Panc1 (cell line): ENCODE measurements around the gene KRT7. TPM values are rescaled to one million over a fixed set of nuclear protein-coding genes. Genes with fewer than 3 reads are reported as not detected.

Experiments
- ATAC-seq: fragments of 200-7000 bp; cut with Tn5 transposase; 2 replicates; pipeline ENCODE4 v1.9.1; 2020; ENCODE audit warnings: mild to moderate bottlenecking, moderate library complexity
- BruUV-seq: library from RNA; stranded (reverse); fragments of 400-500 nt; replicated peaks from 2 replicates; lab custom pipeline; 2021; lab: Mats Ljungman, UMichigan
- CTCF ChIA-PET: fragments of 300-600 bp; sonication (Branson Sonifier 250); formaldehyde crosslinking; loops from one replicate; lab custom pipeline; 2022; ENCODE audit warnings: antibody characterized with exemption; lab: Charles Lee
- POLR2A ChIA-PET: fragments of 300-600 bp; sonication (Branson Sonifier 250); formaldehyde crosslinking; loops from one replicate; lab custom pipeline; 2022; ENCODE audit warnings: antibody characterized with exemption; lab: Charles Lee
- DNase-seq: peaks from one replicate; pipeline ENCODE4 v3.0.0-alpha.2; 2010; ENCODE audit warnings: low read depth, low spot score
- H3K27ac ChIP-seq: 2 replicates; pipeline ENCODE4 v1.5.1; 2011; ENCODE audit warnings: mild to moderate bottlenecking, low read length, inconsistent platforms
- H3K27me3 ChIP-seq: fragments of 200-500 bp; sonication (Bioruptor generic); 2 replicates; pipeline ENCODE4 v1.6.0; 2014; ENCODE audit warnings: low read length, inconsistent platforms; ENCODE audit not compliant: control insufficient read depth, insufficient read depth
- H3K36me3 ChIP-seq: fragments of 200-500 bp; sonication (Bioruptor generic); 2 replicates; pipeline ENCODE4 v1.5.1; 2014; ENCODE audit warnings: inconsistent platforms, mild to moderate bottlenecking, low read length, moderate library complexity; ENCODE audit not compliant: control insufficient read depth, insufficient read depth
- H3K4me1 ChIP-seq: 2 replicates; pipeline ENCODE4 v1.5.1; 2011; ENCODE audit warnings: inconsistent platforms, mild to moderate bottlenecking, low read length, moderate library complexity; ENCODE audit not compliant: control insufficient read depth, insufficient read depth
- H3K4me3 ChIP-seq, 2 experiments: 2 replicates each; pipeline ENCODE4 v1.5.1; 2011 to 2012; ENCODE audit warnings: low read depth in 2 of 2, low read length in 2 of 2, mild to moderate bottlenecking in 2 of 2, inconsistent platforms in 1 of 2, moderate library complexity in 1 of 2
- H3K9me3 ChIP-seq: fragments of 200-500 bp; sonication (Bioruptor generic); 2 replicates; pipeline ENCODE4 v1.5.1; 2014; ENCODE audit warnings: low read depth, mild to moderate bottlenecking, inconsistent platforms, low read length, moderate library complexity; ENCODE audit not compliant: control insufficient read depth, insufficient read depth
- CTCF ChIP-seq: fragments of 450-650 bp; IDR thresholded peaks from 2 replicates; pipeline ENCODE4 v1.5.1; 2017; ENCODE audit warnings: mild to moderate bottlenecking
- POLR2AphosphoS5 ChIP-seq: IDR thresholded peaks from 2 replicates; pipeline ENCODE4 v1.6.1; 2012; ENCODE audit warnings: mild to moderate bottlenecking, low read depth, low read length, moderate library complexity
- SIN3A ChIP-seq: IDR thresholded peaks from 2 replicates; pipeline ENCODE4 v1.6.1; 2012; ENCODE audit warnings: low read depth, mild to moderate bottlenecking, low read length, moderate library complexity, borderline replicate concordance; ENCODE audit not compliant: insufficient read depth
- TCF7L2 ChIP-seq: IDR thresholded peaks from 2 replicates; pipeline ENCODE4 v1.6.1; 2011; ENCODE audit warnings: mild to moderate bottlenecking, low read depth, low read length, inconsistent platforms
- in situ Hi-C: cut with HindIII; loops from 2 replicates; pipeline ENCODE4 v1.10.0; 2016; ENCODE audit warnings: low sequenced_read_pairs, low pct_unique_long_range_greater_than_20kb
- intact Hi-C: fragments of 100-400 bp; cut with micrococcal nuclease; formaldehyde crosslinking; loops from one replicate; pipeline ENCODE4 v1.10.0; 2022; ENCODE audit not compliant: unreplicated experiment
- total RNA-seq: library from RNA; stranded (reverse); gene quantifications from one replicate; pipeline ENCODE4 v1.2.1, GENCODE V29; 2021; ENCODE audit not compliant: unreplicated experiment
- TF ChIP-seq, protein P1 (sequence below), 2 experiments: IDR thresholded peaks; 2 replicates each; pipeline ENCODE4 v1.6.1; 2011 to 2012; ENCODE audit warnings: low read depth in 2 of 2, control low read depth in 1 of 2, low read length in 1 of 2, mild to moderate bottlenecking in 1 of 2, moderate library complexity in 1 of 2; ENCODE audit not compliant: insufficient read depth in 1 of 2

The KRT7 gene
- total RNA-seq, 1 experiment from 2014 or later = 16.8 TPM

DNA sequence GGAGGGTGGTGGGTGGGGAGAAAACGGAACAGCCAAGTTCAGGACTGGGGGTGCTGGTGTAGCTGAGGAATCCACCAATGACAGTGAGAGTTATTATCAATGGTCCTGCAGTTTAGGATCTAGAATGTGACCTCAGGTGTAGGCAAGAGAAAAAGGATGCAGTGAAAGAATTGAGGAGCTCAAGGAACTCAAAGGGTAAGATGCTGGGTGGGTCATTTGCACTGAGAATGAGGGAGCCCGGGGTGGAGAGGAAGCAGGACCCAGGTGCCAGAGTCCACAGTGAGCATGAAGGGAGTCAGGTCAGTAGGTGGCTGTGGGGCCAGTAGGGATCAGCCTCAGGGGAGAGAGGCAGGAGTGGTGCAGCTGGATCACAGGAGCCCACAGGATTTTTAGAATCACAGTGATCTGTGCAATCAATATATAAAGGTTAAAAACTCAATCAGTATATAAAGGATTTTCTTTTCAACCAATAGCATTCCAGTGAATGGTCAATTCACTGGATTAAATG lies 3.2 kb upstream of the KRT7 start:
- POLR2A ChIA-PET = interaction anchor here (0.6 kb wide), 1 partner anchor 60 kb away, joined by 3 read pairs; no protein-coding TSS in a partner anchor
- in situ Hi-C loops (no loop called here), intact Hi-C loops (loop anchor here (10.0 kb wide), 1 partner anchor 45 kb away; the partner anchor contains the start of gene KRT86)
- CTCF ChIA-PET = no interaction called here
- H3K4me3 ChIP-seq = no peak overlapping the region
- H3K9me3 ChIP-seq = no peaks in the 10 kb centered on the region
- no peaks in the 10 kb centered on the region for H3K27me3 ChIP-seq
- peaks cover 39% of the 10 kb centered on the region for H3K4me1 ChIP-seq
- DNase-seq = no peak
- no peaks in the 10 kb centered on the region for H3K36me3 ChIP-seq
- H3K27ac ChIP-seq = peak overlapping the region; percentile 83
- ATAC-seq = peak; percentile 56; the same call in 1 of the 2 replicates
- TF ChIP-seq POLR2AphosphoS5 (no peak), TCF7L2 (no peak), SIN3A (no peak), CTCF (no peak)
- TF ChIP-seq, protein P1, sequence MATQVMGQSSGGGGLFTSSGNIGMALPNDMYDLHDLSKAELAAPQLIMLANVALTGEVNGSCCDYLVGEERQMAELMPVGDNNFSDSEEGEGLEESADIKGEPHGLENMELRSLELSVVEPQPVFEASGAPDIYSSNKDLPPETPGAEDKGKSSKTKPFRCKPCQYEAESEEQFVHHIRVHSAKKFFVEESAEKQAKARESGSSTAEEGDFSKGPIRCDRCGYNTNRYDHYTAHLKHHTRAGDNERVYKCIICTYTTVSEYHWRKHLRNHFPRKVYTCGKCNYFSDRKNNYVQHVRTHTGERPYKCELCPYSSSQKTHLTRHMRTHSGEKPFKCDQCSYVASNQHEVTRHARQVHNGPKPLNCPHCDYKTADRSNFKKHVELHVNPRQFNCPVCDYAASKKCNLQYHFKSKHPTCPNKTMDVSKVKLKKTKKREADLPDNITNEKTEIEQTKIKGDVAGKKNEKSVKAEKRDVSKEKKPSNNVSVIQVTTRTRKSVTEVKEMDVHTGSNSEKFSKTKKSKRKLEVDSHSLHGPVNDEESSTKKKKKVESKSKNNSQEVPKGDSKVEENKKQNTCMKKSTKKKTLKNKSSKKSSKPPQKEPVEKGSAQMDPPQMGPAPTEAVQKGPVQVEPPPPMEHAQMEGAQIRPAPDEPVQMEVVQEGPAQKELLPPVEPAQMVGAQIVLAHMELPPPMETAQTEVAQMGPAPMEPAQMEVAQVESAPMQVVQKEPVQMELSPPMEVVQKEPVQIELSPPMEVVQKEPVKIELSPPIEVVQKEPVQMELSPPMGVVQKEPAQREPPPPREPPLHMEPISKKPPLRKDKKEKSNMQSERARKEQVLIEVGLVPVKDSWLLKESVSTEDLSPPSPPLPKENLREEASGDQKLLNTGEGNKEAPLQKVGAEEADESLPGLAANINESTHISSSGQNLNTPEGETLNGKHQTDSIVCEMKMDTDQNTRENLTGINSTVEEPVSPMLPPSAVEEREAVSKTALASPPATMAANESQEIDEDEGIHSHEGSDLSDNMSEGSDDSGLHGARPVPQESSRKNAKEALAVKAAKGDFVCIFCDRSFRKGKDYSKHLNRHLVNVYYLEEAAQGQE (IDR thresholded peaks at IDR 0.05; ENCODE audit: insufficient read depth in 1 of 2, low read depth in 2 of 2, low read length in 1 of 2) = no peak
- BruUV-seq = no TSS peak

DNA sequence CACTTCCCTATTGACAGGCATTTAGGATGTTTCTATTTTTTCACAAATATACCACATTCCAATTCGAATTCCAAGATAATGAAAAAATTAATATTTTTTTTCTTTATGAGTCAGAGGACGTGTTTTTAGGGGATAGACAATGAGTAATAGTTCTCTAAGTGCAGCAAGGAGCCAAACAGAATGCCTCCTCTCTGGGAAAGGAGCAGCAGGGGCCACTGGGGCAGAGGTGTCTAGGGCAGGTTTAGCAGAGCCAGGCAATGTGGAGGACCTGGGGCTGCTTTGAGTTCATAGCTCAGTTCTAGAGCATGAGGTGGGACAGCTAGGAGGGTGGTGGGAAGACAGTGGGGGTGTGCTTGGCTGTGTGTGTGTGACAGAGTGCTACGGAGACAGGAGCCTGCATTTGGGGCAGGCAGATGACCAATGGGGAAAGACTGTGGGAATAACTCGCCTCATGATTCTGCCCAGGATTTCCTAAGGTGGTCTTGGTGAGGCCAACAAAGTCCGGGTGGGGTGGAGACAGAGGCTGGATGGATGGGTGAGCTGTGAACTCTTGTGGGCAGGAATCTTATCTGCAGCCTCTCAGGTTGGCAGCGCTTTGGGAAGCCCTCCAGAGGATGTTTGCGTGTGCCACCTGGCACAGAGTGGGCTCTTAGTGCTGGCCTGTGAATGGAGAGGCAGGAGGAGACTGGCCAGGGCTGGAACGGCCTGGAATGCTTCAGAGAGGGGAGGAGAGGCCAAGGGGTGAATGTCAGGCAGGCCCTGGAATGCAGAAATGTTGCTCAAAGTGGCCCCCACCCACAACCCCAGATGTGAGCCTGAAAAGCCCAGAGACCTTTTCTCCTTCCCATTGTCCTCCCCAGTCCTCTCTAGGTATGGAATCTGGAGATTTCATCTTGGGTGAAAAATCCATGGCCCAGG lies 2.4 kb upstream of the KRT7 start:
- ATAC-seq = peak; percentile 88

More for the DNA sequence above, 2.4 kb upstream of the KRT7 start:
- Histone ChIP-seq H3K4me1 (peaks cover 44% of the 10 kb centered on the region), H3K36me3 (no peaks in the 10 kb centered on the region), H3K4me3 (no peak overlapping the region), H3K9me3 (no peaks in the 10 kb centered on the region), H3K27me3 (no peaks in the 10 kb centered on the region), H3K27ac (peak overlapping the region; percentile 83)
- ChIA-PET POLR2A (interaction anchor here (0.6 kb wide), 1 partner anchor 60 kb away, joined by 3 read pairs; no protein-coding TSS in a partner anchor), CTCF (no interaction called here)
- DNase-seq = no peak
- TF ChIP-seq TCF7L2 (no peak), CTCF (no peak), POLR2AphosphoS5 (no peak), SIN3A (no peak)
- TF ChIP-seq, protein P1 (IDR thresholded peaks at IDR 0.05; ENCODE audit: insufficient read depth in 1 of 2, low read depth in 2 of 2, low read length in 1 of 2) = no peak
- intact Hi-C loops = no loop called here
- BruUV-seq = no TSS peak
- in situ Hi-C loops = no loop called here
